ENCODE measurements around the gene FAM20A.

Gene FAM20A

DNA sequence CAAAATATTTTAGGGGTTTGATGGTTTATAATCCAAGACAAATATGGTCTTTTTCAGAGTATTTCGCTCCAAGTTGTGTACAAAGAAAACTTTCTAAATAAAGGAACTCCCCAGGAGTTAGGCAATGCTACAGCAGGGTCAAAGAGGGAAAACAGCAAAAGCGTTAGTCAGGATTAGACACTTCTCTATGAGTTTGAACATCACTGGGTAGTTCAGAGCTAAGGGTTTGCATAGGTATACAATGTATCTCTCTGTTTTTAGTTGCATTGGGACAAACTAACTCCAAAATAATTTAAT, 34.8 kb downstream of the FAM20A start:
- no peak for DNase-seq (ENCODE audit: low read depth, low spot score)

DNA sequence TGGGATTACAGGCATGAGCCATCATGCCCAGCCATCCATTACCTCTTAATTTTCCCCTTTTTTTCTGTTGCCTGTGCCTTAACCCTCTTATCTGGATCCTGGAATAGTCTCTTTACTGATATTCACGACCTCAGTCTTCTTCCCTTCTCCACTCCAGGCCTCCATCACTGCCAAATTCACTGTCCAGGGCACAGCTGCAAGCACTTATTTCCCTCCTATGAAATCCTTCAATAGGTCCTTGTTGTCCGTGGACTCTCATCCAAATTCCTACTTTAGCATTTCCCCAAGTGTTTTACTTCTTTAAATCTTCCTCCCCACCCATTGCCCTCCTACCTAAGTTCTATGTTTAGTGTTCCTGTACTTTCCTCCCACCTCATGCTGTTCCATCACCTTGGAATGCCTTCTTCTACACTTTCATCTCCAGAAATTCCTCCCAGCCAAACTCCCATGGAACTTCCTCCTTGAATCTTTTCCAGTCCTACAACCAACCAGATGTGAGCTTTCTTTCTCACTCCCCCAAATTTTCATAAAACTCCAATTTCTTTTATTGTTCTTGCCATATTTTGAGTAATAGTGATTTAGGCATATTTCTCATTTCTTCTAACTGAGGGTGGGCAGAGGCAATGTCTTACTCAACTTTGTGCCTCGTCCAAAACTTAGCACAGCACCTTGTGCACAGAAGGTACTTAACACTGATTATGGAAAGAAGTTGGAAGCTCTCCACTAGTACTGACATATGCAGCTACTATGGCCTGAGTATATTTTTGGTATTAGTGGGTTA, 35.3 kb downstream of the FAM20A start:
- DNase-seq (ENCODE audit: low read depth, low spot score), result no peak

DNA sequence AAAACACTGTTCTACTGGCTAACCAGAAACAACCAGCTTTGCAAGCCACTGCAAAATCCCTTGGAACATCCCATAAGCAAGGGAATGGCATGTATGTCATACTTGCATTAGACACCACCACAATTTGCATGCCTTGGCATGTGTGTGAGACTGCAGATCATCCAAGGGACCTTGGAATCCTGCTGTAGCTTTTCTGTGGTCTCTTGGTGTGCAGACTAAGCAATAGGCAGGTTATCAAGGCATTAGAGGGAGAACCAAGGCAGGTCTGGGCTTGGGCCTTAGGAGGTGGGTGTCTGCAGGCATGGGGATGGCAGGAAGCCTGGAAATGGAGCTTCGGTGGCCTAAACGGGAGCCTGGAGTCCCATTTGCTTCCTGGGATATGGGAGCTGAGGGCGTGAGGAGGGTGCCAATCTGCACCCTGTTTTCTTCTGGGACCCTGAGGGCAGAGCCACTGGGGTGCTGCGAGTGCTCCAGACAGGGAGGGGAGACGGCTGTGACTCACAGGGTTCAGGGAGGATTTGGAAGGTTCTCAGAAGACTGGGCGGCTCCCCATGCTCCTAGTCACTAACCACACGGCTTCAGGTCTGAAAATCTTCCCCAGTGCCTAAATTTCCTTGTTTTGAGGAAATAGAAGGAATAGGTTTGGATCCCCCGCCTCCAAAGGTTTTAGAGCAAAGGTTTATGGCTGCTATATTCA, 36.6 kb downstream of the FAM20A start:
- no peak for DNase-seq (ENCODE audit: low read depth, low spot score)

DNA sequence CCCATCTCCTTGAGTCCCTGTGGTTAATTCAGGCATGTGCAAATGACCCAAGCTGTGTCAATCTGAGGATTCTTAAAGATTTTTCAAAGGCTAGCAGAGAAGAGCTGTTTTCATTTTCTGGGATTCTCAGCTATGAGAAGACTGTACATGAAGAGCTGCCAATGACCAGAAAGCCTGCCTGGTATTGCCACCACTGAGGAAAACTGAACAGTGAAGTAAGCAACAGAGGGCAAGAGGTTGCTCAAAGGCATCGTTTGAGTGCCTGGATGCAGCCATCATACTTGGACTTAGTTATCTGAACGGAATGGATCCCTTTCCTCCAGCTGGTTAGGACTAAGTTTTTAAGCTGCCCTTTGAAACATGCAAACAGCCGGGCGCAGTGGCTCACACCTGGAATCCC, 38.4 kb downstream of the FAM20A start:
- no peak for DNase-seq (ENCODE audit: low read depth, low spot score)

DNA sequence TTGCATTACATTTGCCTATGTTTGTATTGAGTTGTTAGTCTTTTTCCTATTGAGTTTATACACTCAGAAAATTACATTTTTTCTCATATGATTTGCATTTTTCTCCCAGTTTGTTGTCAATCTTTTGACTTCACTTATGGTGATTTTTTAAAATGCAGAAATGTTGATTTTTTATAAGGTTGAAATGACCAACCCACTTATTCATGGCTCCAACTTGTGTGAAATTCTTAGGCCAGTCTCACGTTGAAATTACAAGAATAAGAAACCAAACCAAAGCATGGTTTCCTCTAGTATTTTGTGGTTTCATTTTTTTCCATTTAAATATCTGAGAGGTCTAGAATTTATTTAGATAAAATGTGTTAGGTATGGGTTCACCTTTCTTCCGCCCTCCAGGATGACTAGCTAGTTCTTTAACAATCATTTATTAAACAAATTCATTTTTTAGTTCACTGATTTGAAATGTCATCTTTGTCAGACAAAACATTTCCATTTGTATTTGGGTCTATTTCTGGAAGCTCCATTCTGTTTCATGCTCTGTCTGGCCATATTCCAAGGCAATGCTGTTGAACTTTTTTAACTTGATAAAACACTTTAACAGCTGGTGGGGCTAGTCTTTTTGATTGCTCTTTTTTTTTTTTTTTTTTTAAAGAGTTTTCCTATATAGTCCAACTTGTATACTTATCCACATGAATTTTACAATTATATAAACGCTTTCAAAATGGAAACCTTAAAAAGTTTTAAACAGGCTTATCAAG, 40.0 kb downstream of the FAM20A start:
- no peak for DNase-seq (ENCODE audit: low read depth, low spot score)

DNA sequence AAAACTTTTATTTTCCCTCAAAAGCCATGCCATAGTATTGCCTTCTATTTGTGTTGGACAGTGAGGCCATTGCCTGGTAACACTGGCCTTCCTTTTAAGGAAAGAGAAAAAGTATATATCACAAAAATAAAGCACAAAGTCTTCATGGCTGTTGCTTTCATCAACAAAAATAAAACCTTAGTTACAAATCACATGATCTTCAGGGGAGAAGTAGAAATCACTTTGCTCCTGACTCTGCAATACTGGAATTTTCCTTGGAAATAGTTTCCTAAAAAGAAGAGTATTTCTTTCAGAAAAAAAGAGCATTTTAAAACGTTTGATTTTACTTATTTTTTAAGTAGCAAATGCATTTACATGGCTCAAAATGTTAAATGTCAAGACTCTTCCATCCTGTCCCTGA, 41.9 kb downstream of the FAM20A start:
- DNase-seq (ENCODE audit: low read depth, low spot score), result no peak

DNA sequence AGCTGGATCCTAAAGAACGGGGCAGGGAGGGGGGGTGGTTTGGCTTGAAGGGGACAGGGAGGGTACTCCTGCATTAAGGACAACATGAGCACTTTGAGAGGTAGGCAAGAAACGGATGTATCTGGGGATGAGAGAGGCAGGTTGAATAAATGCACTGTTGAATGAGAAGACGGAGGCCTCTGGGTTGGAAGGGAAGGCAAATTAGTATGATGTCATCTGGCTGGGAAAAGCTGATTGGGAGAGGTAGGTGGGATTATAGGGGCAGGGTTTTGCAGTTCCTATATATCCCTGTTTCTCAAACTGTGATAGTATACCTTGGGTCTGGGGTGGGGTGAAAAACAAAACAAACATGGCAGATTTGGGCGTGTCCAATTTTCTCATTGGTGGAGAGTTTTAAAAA, 44.6 kb downstream of the FAM20A start:
- DNase-seq (ENCODE audit: low read depth, low spot score), result no peak

DNA sequence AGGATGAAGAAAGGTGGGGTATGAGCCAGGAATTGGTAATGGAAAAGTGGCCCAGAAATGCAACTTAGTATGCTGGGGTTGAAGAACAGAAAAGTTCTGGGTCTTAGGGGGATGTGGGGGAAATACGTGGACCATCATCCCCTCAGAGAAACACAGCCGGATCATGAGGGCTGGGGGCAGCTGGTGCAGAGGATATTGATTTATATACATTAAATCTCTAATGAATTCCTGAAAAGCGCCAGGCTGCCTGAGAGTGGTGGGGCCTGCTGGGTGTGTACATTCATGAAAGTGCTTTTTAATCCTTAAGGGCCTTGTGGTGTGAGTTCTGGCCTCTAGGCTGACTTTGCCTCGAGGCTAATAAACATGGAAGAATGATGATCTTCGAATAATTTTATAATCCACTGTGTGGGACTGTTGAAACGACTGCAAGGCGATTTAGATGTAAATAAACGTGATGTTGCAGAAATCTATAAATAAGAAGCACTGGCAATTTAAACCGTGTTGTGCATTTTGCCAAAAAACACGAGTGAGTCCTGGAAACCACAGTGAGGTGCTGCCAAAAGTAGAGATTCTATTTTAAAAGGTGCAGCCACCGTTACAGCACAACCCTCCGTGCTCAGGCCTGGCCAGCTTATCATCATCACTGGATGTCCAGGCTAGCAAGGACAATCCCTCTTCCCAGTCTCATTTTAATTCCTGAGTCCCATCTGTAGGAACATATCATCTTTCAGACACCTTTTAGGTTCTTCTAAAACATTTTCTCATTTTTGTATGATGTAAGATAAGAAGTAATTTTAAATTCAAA, 56.9 kb downstream of the FAM20A start:
- DNase-seq (ENCODE audit: low read depth, low spot score), result no peak

DNA sequence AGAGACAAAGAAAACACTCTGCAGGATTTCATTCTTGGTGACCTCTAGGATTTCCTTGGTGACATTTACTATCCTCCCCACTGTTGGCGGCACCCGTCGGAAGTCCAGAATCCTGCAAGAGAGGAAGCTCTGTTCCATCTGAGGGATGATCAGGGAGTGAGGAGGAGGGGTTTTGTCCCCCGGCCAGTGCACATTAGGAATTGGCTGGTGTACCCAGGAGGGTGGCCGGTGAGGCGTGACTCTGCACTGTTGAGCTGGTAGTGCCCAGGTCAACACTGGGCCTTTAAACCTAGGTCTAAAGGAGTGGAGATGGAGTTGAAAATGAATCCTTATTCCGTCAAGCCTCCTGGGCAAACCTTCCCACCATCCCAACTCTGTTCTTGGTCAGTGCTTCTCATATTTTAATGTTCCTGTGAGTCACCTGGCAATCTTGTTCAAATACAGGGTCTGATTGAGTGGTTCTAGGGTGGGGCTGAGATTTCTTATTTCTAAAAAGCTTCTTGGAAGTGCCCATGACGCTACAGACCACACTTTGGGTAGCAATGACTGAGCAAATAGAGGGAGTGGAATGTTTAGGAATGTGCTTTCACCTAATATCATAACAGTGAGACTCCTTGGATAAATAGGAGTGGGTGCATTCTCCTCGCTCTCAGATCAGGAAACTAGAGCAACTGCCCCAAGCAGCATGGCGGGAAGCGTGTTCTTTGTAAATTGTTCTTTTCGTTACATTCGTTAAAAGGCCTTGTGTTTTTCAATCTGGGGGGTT, 58.3 kb downstream of the FAM20A start:
- DNase-seq (ENCODE audit: low read depth, low spot score), result no peak

DNA sequence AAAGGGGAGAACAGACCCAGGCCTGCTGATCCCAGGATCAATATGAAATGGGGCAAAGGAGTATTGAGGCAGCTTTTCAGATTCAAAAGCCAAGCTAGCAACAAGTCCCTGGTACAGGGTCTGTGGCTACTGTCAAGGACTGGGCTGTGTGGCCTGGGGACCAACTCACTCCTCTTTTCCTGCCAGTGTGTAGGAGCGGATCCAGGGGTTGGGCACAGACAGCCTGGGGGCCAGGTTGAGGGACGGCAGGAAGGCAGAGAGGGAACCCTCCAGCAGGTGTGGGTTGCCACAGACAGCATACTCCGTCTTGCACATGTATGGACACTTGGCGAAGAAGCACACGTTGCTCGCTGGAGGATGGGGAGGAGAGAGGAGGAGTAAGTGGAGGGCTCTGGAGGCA, 59.4 kb downstream of the FAM20A start:
- DNase-seq (ENCODE audit: low read depth, low spot score), result no peak

DNA sequence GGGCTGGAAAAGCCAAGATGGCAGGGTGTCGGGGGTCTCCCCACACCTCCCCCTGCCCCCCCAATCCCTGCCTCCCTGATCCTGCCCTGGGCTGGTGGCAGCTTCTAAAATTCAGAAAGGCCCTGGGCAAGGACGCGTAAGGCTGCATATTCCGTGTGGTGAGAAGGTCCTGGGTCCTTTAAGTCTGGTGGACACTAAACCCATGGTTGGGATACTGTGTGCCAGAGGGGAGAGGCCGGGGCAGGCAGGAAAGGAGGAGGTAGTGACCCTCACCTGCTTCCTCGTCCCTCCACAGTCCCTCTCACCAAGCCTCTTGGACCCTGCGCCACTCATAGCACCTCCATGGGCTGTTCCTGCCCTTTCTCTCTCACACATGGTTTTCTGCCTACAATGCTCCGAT, 60.2 kb downstream of the FAM20A start:
- DNase-seq (ENCODE audit: low read depth, low spot score), result no peak

DNA sequence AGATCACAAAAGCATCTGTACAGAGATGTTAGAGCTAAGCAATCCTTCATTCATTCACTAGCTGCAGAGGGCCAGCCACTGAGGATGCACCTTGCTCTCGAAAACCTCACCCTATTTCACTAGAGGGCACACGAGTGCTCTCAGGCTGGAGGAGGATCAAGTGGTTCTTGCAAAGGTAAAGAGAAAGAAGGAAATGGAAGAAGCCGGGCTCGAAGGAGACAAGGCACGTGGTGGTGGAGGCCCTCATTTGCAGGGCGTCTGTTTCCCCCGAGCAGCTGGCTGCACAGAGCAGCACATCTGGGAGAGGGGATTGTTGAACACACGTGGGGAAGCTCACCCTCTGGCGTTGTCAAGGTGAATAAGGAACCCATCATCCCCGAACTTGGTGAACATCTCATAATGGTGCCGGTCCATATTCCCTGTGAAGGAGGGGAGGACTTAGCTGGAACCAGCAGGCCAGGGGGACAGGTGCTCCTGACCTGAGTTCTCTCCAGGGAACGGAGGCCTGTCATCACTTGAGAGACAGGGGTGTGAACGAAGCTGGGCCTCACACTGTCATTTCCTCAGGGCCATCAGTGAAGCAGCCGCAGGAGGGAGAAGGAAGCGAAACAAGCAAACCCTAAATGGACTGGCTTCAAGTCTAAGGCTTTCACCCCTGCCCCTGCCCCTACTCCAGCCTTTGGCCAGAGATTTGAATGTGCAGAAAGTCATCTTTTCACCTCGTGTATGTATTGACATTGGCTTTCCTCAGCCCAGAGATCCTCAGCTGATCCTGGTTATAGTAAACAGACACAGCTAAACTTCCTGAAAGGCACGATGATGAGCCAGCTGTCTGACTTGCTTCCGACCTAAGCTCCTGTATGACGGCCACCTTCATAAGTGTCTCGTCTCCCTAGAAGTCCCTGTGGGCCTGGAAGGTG, 61.4 kb downstream of the FAM20A start:
- no peak for DNase-seq (ENCODE audit: low read depth, low spot score)

DNA sequence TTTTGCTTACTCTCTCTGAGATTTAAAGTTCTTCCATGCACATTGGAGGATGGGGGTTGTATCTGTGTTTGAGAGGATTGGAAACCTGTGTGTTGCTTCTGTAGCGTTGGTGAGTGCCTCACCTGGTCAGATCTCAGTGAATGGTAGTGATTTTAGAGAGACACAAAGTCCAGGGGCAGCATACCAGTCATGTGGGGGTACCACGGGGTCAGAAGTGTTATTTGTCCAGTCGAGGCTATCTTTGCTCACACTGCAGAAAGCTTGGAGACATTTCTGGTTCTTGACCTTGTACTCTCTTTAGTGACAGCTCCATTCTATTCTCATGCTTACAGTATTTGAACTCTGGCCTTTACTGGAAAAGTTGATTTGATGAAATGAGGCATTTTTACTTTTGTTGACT, 65.2 kb downstream of the FAM20A start:
- DNase-seq (ENCODE audit: low read depth, low spot score), result no peak

DNA sequence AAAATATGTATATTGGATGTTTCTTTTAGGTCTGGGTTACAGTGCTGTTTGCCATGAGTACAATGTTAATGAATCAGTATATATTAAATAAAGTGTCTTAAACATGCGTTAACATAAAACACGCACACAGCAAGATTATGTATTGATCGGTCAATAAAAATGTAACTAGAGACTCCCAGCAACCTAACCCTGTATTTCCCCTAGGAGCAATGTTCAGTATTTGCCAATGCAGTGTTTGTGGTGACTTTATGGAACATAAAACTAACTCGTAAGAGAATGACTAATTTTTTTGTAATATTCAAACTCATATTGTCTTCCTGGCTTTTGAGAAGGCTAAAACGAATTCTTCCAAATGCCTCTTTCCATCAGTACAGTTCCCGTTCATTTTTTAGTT, 66.5 kb downstream of the FAM20A start:
- no peak for DNase-seq (ENCODE audit: low read depth, low spot score)

DNA sequence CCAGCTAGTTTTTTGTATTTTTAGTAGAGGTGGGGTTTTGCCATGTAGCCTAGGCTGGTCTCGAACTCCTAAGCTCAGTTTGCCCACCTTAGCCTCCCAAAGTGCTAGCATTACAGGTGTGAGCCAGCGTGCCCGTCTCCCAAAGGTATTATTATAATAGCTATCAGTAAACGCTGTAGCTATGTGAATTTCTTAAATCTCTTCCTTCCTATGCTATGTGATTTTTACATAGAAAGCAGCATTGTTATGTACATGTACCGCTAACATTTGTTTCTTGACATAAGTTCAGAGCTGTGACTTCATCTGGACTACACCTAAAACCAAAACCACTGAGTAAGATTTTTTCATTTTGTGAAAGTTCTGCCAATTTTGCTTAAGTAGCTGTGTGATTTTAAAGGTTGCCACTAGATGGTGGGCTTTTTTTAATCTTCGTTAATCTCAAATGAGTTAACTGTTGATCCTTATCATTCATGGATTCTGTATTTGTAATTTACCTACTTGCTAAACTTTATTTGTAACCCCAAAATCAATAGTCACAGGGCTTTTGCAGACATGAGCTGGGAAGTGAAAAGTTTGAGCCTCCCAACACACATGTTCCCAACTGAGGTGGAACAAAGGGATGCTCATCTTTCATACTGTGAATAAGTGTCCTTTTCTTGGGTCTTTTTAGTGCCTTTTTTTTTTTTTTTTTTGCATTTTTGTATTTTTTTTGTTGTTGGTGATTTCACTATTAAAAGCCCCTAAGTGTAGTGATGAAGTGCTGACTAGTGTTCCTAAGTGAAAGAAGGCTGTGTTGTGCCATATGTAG, 67.1 kb downstream of the FAM20A start:
- DNase-seq (ENCODE audit: low read depth, low spot score), result no peak

DNA sequence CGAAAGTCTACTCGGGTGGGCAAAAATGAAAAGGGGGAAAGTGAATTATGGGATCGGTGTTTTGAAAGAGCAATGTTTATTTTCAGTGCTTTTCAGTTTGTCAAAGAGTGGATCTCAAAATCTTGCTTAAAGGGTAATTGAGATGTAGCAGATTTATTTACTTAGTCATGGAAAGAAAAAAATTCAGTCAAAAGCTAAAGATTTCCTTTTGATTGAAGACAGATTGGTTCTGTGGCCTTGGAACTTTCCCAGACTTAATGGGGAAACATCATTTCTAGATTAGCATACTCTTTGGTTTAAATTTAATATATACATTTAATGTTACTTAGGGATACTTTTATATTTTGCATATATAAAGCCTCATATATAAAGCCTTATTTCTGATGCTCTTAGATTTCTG, 68.3 kb downstream of the FAM20A start:
- no peak for DNase-seq (ENCODE audit: low read depth, low spot score)

DNA sequence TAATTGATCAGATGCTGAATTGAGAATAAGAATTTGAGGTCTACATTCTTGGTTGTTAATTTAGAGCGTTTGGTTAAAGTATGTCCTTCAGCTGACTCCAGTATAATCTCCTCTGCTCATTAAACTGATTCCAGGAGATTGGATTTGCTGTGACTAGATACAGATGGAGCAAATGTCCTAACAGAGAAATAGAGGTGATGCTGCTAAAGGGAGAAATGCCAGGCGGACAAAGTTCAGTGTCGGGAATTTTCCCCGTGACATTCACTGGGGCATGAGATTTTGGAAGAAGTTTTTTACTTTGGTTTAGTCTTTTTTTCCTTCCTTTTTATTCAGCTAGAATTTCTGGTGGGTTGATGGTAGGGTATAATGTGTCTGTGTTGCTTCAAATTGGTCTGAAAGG, 69.9 kb downstream of the FAM20A start:
- no peak for DNase-seq (ENCODE audit: low read depth, low spot score)

DNA sequence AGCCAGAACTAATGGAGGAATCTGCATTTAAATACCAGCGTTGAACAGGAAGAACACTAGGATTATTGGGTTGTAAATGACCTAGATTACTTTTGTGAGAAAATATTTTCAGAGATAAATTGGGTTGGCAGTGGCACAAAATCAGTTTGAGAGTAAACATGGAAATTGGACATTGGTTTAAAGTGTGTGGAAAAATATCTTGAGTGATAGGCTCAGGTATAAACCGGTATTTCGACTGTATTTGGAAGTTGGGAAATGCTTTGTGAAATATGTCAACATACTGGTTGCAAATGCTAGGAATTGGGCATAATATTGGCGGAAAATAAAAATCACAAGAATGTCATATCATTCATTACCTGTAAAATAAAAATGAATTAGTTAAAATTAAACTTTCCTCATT, 73.9 kb downstream of the FAM20A start:
- DNase-seq (ENCODE audit: low read depth, low spot score), result no peak

DNA sequence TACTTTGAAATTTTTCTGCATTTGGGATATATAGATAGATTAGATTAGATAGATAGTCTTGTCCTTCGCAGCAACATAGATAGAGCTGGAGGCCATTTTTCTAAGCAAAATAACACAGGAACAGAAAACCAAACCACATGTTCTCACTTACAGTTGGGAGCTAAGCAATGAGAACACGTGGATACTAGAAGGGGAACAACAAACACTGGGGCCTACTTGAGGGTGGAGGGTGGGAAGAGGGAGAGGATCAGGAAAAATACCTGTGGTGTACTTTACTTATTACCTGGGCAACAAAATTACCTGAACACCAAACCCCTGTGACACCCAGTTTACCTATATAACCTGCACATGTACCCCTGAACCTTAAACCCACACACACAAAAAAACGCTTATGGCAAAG, 74.6 kb downstream of the FAM20A start:
- no peak for DNase-seq (ENCODE audit: low read depth, low spot score)

Measured in smooth muscle cell of the brain vasculature (primary cell).